GM18498 (cell line): ENCODE results near the gene SEC22C.

Experiments
- ATAC-seq: cut with Tn5 transposase; IDR thresholded peaks from one replicate; pipeline ENCODE4 v1.9.1; 2021; ENCODE audit warnings: mild to moderate bottlenecking, moderate library complexity; ENCODE audit not compliant: unreplicated experiment

SEC22C gene

GRCh38 chr3:42515976-42516375, 65.8 kb downstream of the SEC22C start:
- no peak for ATAC-seq

DNA sequence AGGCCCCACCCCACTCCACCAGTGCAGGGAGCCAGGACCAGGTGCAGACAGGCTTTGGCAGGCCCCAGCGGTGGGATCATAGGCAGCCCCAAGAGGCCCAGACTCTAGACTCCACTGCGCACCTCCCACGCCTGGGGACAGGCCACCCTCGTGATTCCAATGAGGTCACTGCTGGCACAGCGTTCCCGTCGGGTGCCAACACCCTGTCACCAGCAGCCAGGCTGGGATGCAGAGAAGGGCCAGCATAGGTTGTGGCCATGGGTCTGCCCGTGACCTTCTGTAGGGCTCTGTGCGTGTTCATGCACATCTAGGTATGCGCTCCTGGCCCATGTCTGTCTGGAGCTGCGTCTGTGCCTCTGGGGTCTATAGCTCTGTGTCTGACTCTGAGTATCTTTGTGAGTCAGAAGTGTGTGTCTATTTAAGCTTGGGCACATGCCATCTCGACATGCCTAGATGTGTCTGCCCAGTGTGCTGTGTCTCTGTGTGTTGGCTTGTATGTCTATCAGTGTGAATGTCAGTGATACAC, 66.3 kb downstream of the SEC22C start:
- no peak for ATAC-seq

GRCh38 chr3:42514876-42515275, 66.9 kb downstream of the SEC22C start:
- no peak for ATAC-seq

GRCh38 chr3:42513521-42513920, 68.2 kb downstream of the SEC22C start:
- ATAC-seq, result no peak

DNA sequence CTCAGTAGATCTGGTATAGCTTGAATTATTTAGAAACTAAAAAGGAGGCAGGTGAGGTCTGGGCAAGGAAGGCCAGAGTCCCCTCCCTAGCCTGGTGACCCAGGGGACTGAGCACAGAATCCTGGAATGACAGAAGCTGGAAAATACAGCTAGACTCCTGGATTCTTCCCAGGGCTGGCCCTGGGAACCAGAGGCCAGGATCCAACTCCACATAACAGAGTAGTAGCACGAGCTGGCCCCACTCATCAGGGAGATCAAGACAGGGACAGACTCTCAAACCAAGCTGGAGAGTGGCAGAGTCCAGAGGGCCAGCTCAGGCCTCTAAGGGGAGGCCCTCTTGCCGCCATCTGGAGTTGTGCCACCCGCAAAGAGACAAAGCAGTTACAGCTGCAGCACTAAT, 68.6 kb downstream of the SEC22C start:
- ATAC-seq, result no peak

DNA sequence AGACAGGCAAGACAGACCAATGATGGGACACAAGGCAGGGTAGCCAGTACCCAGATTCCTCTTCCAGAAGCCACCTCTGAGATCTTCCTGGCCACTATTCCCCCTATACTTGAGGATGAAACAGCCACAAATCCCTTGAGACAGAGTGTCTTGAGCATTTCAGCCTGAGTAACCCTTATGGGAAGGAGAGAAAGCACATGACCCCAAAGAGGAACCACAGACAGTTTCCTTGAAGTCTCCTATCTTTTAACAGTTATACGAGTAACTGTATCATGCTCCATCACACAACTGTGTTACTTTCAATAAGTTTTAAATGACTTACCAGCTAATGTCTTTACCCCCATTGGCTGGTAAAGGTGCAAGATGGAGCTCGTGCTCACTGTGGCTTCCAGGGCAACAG, 70.0 kb downstream of the SEC22C start:
- ATAC-seq, result no peak

GRCh38 chr3:42511201-42511600, 70.6 kb downstream of the SEC22C start:
- no peak for ATAC-seq

DNA sequence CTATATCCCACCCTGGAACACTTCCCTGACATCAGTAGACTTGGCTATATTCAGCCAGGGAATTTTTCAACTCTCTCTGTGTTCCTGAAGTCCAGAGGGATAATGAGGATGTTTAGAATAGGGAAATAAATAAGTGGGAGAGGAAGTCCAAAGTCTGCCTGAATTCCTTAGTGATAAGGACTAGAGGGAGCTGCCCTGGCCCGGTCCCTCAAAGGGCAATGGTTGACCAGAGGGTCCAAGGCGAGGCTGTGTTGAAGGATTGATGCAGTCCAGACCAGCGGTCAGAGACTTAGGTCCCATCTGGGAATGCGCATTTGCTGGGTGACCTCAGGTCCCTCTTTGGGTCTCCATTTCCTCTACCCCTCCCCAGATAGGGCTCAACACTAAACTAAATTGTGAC, 71.4 kb downstream of the SEC22C start:
- ATAC-seq, result no peak

DNA sequence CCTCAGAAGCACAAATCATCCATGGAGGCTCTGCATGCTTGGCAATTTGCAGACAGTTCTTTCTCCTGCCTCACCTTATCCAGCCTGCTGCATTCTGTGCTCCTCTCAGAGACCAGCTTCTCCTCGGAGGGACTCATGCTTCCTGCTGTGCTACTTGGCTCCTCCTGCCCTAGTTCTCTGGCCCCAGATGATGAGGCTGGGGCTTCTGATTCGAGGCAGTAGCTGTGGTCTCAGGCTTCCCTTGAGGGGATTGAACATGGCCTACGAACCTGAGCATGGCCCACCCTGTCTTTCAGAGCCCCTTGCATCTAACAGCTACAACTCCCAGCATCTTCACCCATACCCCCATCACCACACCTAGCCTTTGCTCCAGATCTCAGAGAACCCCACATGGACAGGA, 72.7 kb downstream of the SEC22C start:
- ATAC-seq, result no peak

GRCh38 chr3:42508562-42508961, 73.2 kb downstream of the SEC22C start:
- no peak for ATAC-seq

DNA sequence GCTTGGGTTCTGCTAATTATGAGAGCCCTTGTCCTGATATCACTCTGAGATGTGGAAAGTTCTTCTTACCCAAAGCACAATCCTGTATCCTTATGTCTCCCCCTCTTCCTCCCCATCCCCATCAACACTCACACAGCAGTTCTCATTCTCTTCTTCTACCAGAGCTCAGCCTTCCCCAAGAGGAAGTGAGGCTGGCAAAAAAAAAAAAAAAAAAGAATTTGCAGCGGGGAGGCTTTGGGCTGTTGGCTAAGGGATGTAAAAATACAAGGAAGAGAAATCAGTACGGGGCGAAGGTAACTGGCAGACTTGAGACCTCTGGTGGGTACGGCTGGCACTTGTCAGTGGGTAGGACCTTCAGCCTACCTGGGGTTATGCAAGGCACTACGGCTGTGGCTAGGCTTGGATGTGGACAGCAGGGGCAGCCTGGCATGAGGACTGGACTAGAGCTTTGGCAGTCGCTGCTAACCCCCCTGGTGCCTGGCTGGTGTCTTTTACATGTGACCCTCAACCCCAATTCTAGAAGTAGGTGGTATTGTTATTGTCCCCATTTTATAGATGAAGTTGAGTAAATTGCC, 73.9 kb downstream of the SEC22C start:
- ATAC-seq, result no peak

- no peak for ATAC-seq
Observed at GRCh38 chr3:42507252-42507651, 74.5 kb downstream of the SEC22C start.

DNA sequence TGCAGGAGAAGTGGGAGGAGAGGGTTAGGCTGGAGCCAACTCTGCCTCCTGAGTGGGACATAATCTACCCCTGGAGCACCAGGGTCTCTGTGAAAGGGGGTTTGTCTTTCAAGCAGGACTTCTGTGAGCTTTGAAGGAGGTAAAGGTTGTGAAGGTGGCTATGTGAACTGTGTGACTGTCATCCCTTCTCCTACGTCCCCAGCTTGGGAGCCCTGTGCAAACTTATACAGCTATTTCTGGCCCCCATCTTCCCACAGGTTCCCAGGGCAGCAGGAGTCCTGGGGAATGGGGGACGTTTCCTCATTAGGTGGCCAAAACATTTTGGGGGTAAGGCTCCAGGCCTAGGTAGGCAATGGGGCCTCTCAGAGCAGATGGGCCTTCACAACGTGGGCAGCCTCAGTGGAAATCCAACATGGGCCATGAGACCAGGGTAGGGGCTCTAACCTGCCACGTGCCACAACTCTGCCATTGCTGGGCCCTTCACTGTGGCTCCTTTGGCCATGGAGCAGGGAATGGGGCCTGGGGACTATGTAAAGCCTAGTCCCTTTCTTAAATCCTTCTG, 75.8 kb downstream of the SEC22C start:
- no peak for ATAC-seq

GRCh38 chr3:42505128-42505848, 76.5 kb downstream of the SEC22C start:
- ATAC-seq, result no peak

- no peak for ATAC-seq
Observed at GRCh38 chr3:42504334-42505127, 77.2 kb downstream of the SEC22C start.

GRCh38 chr3:42503957-42504333, 77.8 kb downstream of the SEC22C start:
- ATAC-seq, result no peak

GRCh38 chr3:42503251-42503924, 78.4 kb downstream of the SEC22C start:
- ATAC-seq, result no peak

- peak; percentile 98 for ATAC-seq
Observed at GRCh38 chr3:42502429-42503250, 79.1 kb downstream of the SEC22C start, which contains the start of gene VIPR1. TSS of gene VIPR1 (plus strand) at chr3:42502643. CDS start at chr3:42502736, 93 bp downstream.

- ATAC-seq, result peak; percentile 39
Observed at GRCh38 chr3:42501681-42502428, 79.9 kb downstream of the SEC22C start.
